Pulmonary artery endothelial cell (primary cell): Measurements from ENCODE around the gene ADD3. TPM values are rescaled to one million over a fixed set of nuclear protein-coding genes. Genes with fewer than 3 reads are reported as not detected.

Experiments used
- DNase-seq: peaks from one replicate; pipeline ENCODE4 v3.0.0-alpha.2; 2011; ENCODE audit warnings: low read depth, low spot score
- total RNA-seq: library from RNA; depleted of rRNA; stranded (reverse); fragments of >200 nt; gene quantifications from 2 replicates; pipeline ENCODE4 v1.2.3, GENCODE V29; 2014

Gene ADD3, protein sequence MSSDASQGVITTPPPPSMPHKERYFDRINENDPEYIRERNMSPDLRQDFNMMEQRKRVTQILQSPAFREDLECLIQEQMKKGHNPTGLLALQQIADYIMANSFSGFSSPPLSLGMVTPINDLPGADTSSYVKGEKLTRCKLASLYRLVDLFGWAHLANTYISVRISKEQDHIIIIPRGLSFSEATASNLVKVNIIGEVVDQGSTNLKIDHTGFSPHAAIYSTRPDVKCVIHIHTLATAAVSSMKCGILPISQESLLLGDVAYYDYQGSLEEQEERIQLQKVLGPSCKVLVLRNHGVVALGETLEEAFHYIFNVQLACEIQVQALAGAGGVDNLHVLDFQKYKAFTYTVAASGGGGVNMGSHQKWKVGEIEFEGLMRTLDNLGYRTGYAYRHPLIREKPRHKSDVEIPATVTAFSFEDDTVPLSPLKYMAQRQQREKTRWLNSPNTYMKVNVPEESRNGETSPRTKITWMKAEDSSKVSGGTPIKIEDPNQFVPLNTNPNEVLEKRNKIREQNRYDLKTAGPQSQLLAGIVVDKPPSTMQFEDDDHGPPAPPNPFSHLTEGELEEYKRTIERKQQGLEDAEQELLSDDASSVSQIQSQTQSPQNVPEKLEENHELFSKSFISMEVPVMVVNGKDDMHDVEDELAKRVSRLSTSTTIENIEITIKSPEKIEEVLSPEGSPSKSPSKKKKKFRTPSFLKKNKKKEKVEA
- 91.9 and 123 TPM in 2 replicates for total RNA-seq

DNA sequence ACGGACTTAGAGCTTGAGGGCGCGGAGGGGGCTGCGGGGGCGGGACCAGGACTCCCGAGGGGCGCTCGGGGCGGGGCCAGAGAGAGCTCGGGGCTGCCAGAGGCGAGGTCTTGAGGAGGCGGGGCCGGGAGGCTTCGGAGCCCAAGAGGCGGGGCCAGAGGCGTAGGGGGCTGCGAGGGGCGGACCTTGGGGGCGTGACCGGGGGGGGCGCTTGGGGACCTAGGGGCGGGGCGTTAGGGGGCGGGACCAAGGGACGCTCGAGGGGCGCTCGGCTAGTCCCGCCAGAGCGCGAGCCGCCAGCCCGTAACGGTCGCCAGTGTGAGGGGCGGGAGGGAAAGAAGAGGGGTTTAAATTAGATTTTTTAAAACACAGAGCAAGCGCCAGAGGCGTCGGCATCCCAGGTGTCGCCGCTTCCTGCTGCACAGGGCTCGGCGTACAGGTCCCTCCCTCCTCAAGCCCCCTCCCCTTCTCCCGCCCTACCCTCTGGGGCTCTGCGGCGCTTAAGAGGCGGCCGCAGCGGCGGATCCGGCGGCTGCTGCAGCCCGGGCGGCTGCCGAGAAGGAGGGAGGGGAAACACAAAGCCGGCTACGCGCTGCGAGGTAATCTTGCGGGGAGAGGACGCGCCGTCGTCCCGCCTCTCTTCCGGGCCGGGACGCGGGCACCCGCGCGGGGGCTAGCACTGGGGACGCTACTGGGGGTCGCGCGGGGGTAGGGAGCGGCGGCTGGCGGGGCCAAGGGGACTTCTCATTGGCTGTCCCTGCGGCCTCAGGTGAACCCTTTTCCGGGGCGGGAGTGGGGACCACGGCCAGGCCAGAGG, at the start of gene ADD3:
TSS of gene ADD3 (plus strand) at position 284 of the 817 bp plus-strand sequence. CDS start 92,670 bp downstream, outside the sequence.
- DNase-seq, result peak; percentile 66

DNA sequence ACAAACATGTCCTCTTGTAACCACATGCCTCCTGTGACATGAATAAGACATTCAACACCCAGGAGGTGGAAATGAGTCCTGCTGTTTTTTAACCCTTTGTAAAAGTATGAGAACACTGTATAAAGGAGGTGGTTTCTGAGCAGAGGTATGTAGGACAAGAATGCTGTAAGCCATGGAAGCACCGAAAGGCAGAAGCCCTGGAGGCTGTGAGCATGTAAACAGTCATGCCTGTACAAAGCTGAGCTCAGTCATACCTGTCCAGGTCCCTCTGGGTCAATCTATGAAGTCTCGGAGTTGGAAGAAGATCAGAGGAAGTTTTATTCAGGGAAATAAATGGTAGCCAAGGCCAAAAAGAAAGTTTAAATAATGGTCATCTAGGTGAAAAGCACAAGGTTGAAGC, 49.7 kb upstream of the ADD3 start:
- DNase-seq, result no peak

DNA sequence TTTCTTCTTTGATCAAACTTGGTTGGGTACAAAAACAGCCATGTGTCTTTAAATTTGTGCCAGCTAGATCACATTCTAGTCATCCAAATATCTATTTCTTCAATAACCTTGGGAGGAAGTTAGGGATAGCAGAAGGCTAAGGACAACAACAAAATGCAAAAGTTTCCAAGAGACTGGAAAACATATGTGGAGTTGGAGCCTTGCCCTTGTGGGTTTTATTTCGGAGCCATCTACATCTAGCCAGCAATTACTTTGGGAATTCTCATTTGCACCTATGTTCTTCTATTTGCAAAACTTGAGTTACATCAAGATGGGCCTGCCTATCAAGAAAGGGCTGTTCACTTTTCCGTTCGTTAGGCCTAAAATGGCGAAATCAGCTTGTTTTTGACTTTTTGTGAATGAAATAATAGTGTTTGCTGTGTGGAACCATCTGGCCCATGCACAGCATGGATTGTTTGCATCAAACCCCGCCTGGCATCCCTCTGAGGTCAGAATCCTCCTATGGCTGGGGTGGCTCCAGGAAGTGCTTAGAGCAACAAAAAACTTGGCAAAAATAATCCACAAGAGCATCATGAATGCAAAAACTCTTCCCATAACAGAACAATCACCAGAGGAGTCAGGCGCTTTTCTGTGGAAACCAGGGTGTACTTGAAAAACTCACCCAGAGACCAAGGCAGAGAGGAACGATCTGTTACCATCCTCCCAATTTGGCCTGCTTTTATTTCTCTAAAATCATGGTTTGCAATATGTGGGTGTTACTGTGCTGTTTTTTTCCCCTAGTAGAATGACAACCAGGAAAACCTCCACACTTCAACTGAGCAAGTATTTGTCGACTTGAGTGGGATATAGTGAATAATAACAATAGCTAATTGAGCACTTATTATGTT, 48.3 kb upstream of the ADD3 start:
- no peak for DNase-seq

- DNase-seq, result no peak
Measured at GRCh38 chr10:109960682-109961081, 47.1 kb upstream of the ADD3 start.

DNA sequence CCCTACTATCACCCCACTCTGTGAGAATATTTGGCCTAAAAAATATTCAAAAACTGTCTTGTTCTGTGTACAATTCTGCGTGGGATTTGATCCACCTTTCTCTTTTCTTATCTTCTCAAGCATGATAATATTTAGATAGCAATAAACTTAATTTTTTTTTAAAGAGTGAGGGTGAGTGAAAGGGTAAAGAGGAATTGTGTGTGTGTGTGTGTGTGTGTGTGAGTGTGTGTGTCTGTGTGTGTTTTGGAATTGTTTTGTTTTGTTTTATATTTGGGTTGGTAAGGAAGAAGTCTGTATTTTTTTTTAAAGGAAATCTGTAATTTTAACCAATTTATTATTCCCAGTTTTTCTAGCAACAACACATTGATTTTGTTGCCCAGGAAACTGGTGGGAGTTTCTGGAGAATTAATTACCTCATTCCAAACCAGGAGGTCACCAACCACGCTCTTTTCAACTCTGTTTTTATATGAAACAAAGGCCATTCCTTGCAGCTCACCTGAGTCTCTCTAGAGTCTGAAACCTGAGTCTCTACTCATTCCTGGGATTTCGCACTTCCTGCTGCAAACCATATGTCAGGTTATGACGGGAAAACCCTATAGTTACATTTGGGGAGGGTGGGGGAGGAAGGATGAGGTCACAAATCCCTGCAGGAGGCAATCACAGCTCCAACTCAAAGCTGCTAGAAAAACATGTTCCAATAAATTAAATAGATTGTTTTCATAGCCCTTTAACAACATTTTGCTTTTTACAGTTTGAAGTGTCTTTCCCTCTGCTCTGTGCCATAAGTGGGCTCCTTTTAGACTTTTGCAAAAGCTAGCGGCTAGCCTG, 46.4 kb upstream of the ADD3 start:
- no peak for DNase-seq

DNA sequence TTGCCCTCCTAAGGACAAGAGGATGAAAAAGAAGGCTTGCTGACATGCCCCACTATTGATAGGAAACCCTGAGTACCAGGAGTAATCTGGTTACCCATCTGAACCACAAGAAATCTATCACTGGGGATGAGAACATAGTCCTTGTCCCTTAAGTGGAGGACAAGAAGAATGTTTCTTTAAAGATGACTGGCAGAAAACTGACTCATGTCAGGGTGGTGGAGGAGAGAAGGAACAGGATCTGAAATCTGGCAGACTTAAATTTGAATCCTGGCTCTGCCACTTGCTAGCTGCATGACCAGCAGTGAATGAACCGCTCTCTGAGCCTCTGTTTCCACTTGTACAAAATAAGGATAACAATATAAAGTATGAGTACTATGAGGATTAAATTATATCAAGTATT, 45.5 kb upstream of the ADD3 start:
- DNase-seq, result no peak

GRCh38 chr10:109963439-109963838, 44.3 kb upstream of the ADD3 start:
- DNase-seq, result no peak

DNA sequence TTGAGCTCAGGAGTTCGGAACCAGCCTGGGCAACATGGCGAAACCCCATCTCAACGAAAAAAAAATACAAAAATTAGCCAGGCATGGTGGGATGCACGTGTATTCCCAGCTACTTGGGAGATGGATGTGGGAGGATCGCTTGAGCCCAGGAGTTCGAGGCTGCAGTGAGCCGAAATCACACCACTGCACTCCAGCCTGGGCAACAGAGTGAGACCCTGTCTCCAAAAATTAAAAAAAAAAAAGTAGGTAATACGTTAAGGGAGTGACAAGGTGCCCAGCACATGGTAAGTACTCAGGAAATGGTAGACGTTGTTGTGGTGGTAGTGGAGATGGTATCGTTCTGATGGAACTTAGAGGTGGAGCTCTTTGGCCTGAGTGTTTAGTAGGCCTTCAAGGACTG, 43.5 kb upstream of the ADD3 start:
- DNase-seq, result no peak

- DNase-seq, result peak; percentile 45
Measured at GRCh38 chr10:109966961-109967738, 40.6 kb upstream of the ADD3 start.

DNA sequence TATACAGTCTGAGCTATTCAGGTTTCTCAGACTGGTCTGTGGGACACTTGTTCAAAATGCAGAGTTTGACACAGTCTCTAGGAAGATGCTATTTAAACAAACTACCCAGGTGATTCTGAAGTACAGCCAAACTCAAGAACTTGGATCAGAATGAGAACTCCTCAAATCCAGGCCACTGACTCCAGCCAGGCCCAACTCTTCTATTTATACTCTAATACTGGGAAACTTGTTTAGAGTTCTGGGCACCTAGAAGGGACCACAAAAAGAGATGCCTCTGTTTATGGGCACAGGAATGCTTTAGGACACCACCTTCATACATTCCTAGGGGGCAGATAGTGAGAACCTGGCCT, 40.1 kb upstream of the ADD3 start:
- no peak for DNase-seq

DNA sequence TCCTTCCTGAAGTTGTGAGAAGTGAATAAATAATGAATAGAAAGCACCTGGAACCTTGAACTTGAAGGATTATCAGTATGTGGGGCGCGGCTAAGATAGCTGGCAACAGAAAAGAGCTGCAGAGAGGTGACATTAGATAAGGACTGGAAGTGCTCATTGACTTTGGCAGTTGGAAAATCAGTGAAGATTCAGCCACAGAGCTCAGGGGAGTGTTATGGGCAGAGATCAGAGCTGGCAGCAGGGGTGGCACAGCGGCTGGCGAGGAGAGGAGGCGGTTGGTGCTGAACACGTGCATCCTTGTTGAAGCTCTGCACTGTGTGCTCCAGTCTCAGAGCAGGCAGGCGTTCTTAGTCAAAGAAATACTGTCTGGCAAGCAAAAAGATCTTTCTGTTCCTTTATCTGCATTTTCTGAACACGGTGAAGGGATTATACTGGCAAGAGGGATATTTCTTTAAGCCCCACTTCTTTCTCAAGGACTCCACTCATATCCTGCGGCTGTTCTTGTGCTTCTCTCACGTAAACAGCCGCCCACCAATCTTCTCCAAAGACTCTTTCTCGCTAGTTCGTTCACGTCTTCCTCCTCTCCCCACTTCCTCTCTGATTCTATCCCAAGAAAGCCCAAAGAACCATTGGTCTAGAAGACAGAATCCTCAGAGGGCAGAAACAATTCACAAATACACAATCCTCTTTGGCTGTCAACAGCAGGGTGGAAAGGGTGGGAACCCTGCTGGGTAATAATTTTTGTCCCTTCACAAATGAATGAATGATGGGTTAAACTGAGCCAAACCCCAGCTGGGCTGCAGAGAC, 38.6 kb upstream of the ADD3 start:
- no peak for DNase-seq

- DNase-seq, result no peak
Measured at GRCh38 chr10:109969760-109970346, 37.9 kb upstream of the ADD3 start.

- DNase-seq, result no peak
Measured at GRCh38 chr10:109971634-109972033, 36.1 kb upstream of the ADD3 start.

DNA sequence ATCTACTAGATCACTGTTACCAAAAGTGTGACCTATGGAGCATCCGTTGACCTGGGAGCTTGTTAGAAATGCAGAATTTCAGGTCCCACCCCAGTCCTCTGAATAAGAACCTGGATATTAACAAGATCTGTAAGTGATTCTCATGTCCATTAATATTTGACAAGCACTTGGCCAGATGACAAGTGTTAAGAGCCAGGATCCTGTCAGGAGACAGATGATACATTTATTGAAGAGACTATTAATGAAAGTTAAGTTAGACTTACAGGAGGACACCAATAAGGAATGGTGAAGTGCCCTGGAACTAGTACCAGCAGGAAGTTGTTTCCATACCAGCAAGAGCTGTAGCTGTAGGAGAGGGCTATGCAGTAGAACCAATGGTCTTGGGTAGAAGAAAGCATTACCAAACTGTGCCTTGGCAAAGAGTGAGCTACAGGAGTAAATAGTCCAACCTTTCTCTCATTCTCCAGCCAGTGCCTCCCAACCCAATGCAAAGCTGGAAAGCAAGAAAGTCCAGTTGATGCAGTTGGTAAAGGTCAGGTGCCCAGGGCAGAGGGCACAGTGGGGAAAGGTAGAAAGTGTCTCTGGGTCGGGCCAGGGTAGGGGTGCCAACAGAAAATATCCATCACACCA, 35.3 kb upstream of the ADD3 start:
- DNase-seq, result no peak

- no peak for DNase-seq
Measured at GRCh38 chr10:109973326-109973829, 34.4 kb upstream of the ADD3 start.

DNA sequence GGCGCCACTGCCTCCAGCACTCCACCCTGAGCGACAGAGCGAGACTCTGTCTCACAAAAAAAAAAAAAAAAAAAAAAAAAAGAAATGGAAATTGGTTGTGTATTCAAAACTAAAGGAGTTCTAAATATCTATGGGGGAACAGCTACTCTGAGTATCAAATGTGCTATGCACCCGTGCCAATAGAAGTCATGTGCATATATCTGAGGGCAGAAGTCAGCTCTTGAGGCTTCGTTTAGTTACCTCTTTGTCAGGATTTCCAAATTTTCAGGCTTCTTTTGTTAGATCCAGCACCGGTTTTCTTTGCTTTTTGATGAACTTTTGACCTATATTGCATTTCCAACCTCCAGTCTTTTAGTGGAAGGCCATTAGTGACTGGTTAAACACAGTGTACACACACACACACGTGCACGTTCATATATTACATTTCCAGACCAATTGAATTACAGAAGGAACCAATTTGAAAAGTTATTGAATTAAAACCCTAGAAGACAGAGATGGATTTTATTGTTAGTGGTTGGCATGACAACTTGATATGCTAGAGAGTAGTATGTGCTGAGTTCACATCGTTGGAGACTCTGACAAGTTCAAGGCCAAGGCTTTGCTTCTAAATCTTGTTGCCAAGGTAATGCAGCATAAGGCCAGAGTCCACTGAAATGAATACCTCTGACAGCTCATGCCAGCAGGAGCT, 33.1 kb upstream of the ADD3 start:
- DNase-seq, result no peak
